Astrocyte (in vitro differentiated cells and primary cell): ENCODE data around the gene DIAPH1. TPM values are rescaled to one million over a fixed set of nuclear protein-coding genes. Genes with fewer than 3 reads are reported as not detected.

ENCODE experiments used
- DNase-seq: peaks from one replicate; pipeline ENCODE4 v3.0.0-alpha.2; 2010; ENCODE audit warnings: low read depth
- FAIRE-seq: peaks from 2 replicates; lab custom pipeline; 2011; peaks lifted over from hg19 to GRCh38; lab: Jason Lieb, UNC
- H2AFZ ChIP-seq: 2 replicates; pipeline ENCODE4 v1.6.0; 2012; ENCODE audit warnings: low read depth, low read length, inconsistent platforms
- H3K27ac ChIP-seq: 2 replicates; pipeline ENCODE4 v1.5.1; 2011; ENCODE audit warnings: low read depth, low read length, inconsistent platforms
- H3K27me3 ChIP-seq: 2 replicates; pipeline ENCODE4 v1.6.0; 2011; ENCODE audit warnings: low read length, inconsistent platforms; ENCODE audit not compliant: insufficient read depth
- H3K36me3 ChIP-seq: 2 replicates; pipeline ENCODE4 v1.5.1; 2011; ENCODE audit warnings: low read length, inconsistent platforms; ENCODE audit not compliant: insufficient read depth
- H3K4me1 ChIP-seq: 2 replicates; pipeline ENCODE4 v1.5.1; 2011; ENCODE audit warnings: low read length, inconsistent platforms; ENCODE audit not compliant: insufficient read depth
- H3K4me2 ChIP-seq: 2 replicates; pipeline ENCODE4 v1.6.0; 2012; ENCODE audit warnings: low read length, inconsistent platforms
- H3K4me3 ChIP-seq: 2 replicates; pipeline ENCODE4 v1.5.1; 2011; ENCODE audit warnings: low read depth, mild to moderate bottlenecking, low read length, inconsistent platforms; ENCODE audit not compliant: insufficient read depth
- H3K79me2 ChIP-seq: 2 replicates; pipeline ENCODE4 v1.6.0; 2012; ENCODE audit warnings: mild to moderate bottlenecking, low read length, inconsistent platforms; ENCODE audit not compliant: insufficient read depth
- H3K9ac ChIP-seq: 2 replicates; pipeline ENCODE4 v1.6.0; 2012; ENCODE audit warnings: mild to moderate bottlenecking, low read length, inconsistent platforms
- H3K9me3 ChIP-seq: 2 replicates; pipeline ENCODE4 v1.5.1; 2012; ENCODE audit warnings: low read depth, mild to moderate bottlenecking, low read length, inconsistent platforms; ENCODE audit not compliant: insufficient read depth
- H4K20me1 ChIP-seq: 2 replicates; pipeline ENCODE4 v1.6.0; 2012; ENCODE audit warnings: low read length, inconsistent platforms; ENCODE audit not compliant: insufficient read depth
- H3K27ac Mint-ChIP-seq: one replicate; pipeline ENCODE4 v1.8.0; 2021; ENCODE audit warnings: mild to moderate bottlenecking, mixed read lengths; ENCODE audit not compliant: unreplicated experiment
- H3K27me3 Mint-ChIP-seq: one replicate; pipeline ENCODE4 v1.8.0; 2021; ENCODE audit warnings: low read depth, mixed read lengths; ENCODE audit not compliant: unreplicated experiment
- H3K36me3 Mint-ChIP-seq: one replicate; pipeline ENCODE4 v1.8.0; 2021; ENCODE audit warnings: low read depth, mixed read lengths; ENCODE audit not compliant: unreplicated experiment
- H3K4me1 Mint-ChIP-seq: one replicate; pipeline ENCODE4 v1.8.0; 2021; ENCODE audit warnings: low read depth, mixed read lengths; ENCODE audit not compliant: unreplicated experiment
- H3K4me3 Mint-ChIP-seq: one replicate; pipeline ENCODE4 v1.8.0; 2021; ENCODE audit warnings: mild to moderate bottlenecking, moderate library complexity, mixed read lengths; ENCODE audit not compliant: unreplicated experiment
- H3K9me3 Mint-ChIP-seq: one replicate; pipeline ENCODE4 v1.8.0; 2021; ENCODE audit warnings: mild to moderate bottlenecking, mixed read lengths; ENCODE audit not compliant: unreplicated experiment
- CTCF ChIP-seq: IDR thresholded peaks from 2 replicates; pipeline ENCODE4 v1.5.1; 2011; ENCODE audit warnings: low read depth, mild to moderate bottlenecking, inconsistent platforms, low read length, moderate library complexity; ENCODE audit not compliant: insufficient read depth
- EZH2 ChIP-seq: IDR thresholded peaks from 2 replicates; pipeline ENCODE4 v1.6.1; 2012; ENCODE audit warnings: mild to moderate bottlenecking, low read length, inconsistent platforms; ENCODE audit not compliant: insufficient read depth
- total RNA-seq: library from RNA; stranded (reverse); gene quantifications from 2 replicates; pipeline ENCODE4 v1.2.1, GENCODE V29; 2021

The DIAPH1 gene
- total RNA-seq, 1 donor from 2014 or later = 78.8 TPM

GRCh38 chr5:141518618-141519015 lies 100.2 kb downstream of the DIAPH1 start:
- Histone ChIP-seq H3K9me3 (no peaks in the 10 kb centered on the region), H3K4me1 (peaks cover 44% of the 10 kb centered on the region), H3K79me2 (peaks cover 8% of the 10 kb centered on the region), H3K9ac (no peak overlapping the region), H4K20me1 (no peaks in the 10 kb centered on the region), H2AFZ (no peak overlapping the region), H3K4me3 (no peak overlapping the region), H3K4me2 (no peak overlapping the region), H3K27me3 (no peaks in the 10 kb centered on the region), H3K27ac (no peak overlapping the region), H3K36me3 (peaks cover 10% of the 10 kb centered on the region)
- H3K4me3 Mint-ChIP-seq = no peak overlapping the region
- H3K27me3 Mint-ChIP-seq = no peaks in the 10 kb centered on the region
- H3K27ac Mint-ChIP-seq = peak overlapping the region; percentile 53
- peaks cover 24% of the 10 kb centered on the region for H3K36me3 Mint-ChIP-seq
- no peak for FAIRE-seq
- peaks cover 73% of the 10 kb centered on the region for H3K4me1 Mint-ChIP-seq
- H3K9me3 Mint-ChIP-seq = no peaks in the 10 kb centered on the region
- DNase-seq = no peak
- no peak for TF ChIP-seq CTCF
- no peak for TF ChIP-seq EZH2

- no peaks in the 10 kb centered on the region for H4K20me1 ChIP-seq
- no peak overlapping the region for H2AFZ ChIP-seq
- H3K4me2 ChIP-seq = no peak overlapping the region
- Mint-ChIP-seq H3K27me3 (no peaks in the 10 kb centered on the region), H3K27ac (peak overlapping the region; percentile 55), H3K4me3 (no peak overlapping the region), H3K36me3 (peaks cover 24% of the 10 kb centered on the region), H3K9me3 (no peaks in the 10 kb centered on the region), H3K4me1 (peaks cover 74% of the 10 kb centered on the region)
- H3K36me3 ChIP-seq = peaks cover 10% of the 10 kb centered on the region
- H3K9ac ChIP-seq = no peak overlapping the region
- peaks cover 50% of the 10 kb centered on the region for H3K4me1 ChIP-seq
- H3K27me3 ChIP-seq = no peaks in the 10 kb centered on the region
- DNase-seq (no peak), FAIRE-seq (no peak)
- peaks cover 5% of the 10 kb centered on the region for H3K79me2 ChIP-seq
- no peaks in the 10 kb centered on the region for H3K9me3 ChIP-seq
- no peak overlapping the region for H3K27ac ChIP-seq
- TF ChIP-seq CTCF (no peak), EZH2 (no peak)
- no peak overlapping the region for H3K4me3 ChIP-seq
These were observed 100.8 kb downstream of the DIAPH1 start for GRCh38 chr5:141517880-141518617.

DNA sequence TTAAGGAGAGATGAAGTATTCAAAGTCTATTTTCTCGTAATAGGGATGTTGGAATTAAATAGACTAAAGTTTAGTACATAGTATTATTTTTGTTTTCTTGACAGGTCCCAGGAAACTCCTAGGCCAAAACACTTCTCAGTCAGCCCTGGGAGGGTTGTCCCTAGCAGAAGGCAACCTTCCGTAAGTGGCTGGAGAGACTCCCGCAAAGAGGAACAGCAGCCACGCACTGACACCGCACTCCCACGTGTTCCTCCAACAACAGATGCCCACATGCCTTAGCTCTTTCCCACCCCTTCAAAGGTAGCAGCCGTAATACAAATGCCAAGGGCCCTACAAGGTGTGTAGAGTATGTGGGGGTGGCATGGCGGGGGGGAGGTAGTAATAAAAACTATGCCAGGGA lies 101.5 kb downstream of the DIAPH1 start:
- no peak overlapping the region for H3K4me3 Mint-ChIP-seq
- no peak overlapping the region for H3K9ac ChIP-seq
- no peak overlapping the region for H3K4me2 ChIP-seq
- H3K4me1 Mint-ChIP-seq = peaks cover 77% of the 10 kb centered on the region
- TF ChIP-seq EZH2 (no peak), CTCF (no peak)
- H3K4me1 ChIP-seq = peaks cover 50% of the 10 kb centered on the region
- no peak overlapping the region for H3K27ac ChIP-seq
- no peak overlapping the region for H3K4me3 ChIP-seq
- no peaks in the 10 kb centered on the region for H3K27me3 ChIP-seq
- no peak overlapping the region for H2AFZ ChIP-seq
- peaks cover 3% of the 10 kb centered on the region for H3K79me2 ChIP-seq
- H4K20me1 ChIP-seq = no peaks in the 10 kb centered on the region
- H3K27ac Mint-ChIP-seq = no peak overlapping the region
- H3K9me3 ChIP-seq = no peaks in the 10 kb centered on the region
- no peaks in the 10 kb centered on the region for H3K27me3 Mint-ChIP-seq
- peaks cover 1% of the 10 kb centered on the region for H3K9me3 Mint-ChIP-seq
- DNase-seq (no peak), FAIRE-seq (no peak)
- H3K36me3 Mint-ChIP-seq = peaks cover 24% of the 10 kb centered on the region
- H3K36me3 ChIP-seq = peaks cover 10% of the 10 kb centered on the region
